Measurements from ENCODE around the gene DACH1.

Gene DACH1

GRCh38 chr13:71488201-71488600 lies 378.8 kb downstream of the DACH1 start:
- no peak for DNase-seq (ENCODE audit: low read depth)

- no peak for DNase-seq (ENCODE audit: low read depth)
Observed at GRCh38 chr13:71485913-71486312, 381.1 kb downstream of the DACH1 start.

- DNase-seq (ENCODE audit: low read depth) = no peak
Observed at GRCh38 chr13:71483733-71484132, 383.3 kb downstream of the DACH1 start.

- no peak for DNase-seq (ENCODE audit: low read depth)
Observed at GRCh38 chr13:71481501-71481900, 385.5 kb downstream of the DACH1 start.

- DNase-seq (ENCODE audit: low read depth) = no peak
Observed at GRCh38 chr13:71481046-71481445, 386.0 kb downstream of the DACH1 start.

- DNase-seq (ENCODE audit: low read depth) = no peak
Observed at GRCh38 chr13:71477735-71478134, 389.3 kb downstream of the DACH1 start.

- DNase-seq (ENCODE audit: low read depth) = no peak
Observed at GRCh38 chr13:71474936-71475335, 392.1 kb downstream of the DACH1 start.

- DNase-seq (ENCODE audit: low read depth) = no peak
Observed at GRCh38 chr13:71469626-71470025, 397.4 kb downstream of the DACH1 start.

GRCh38 chr13:71464686-71465085 lies 402.3 kb downstream of the DACH1 start:
- DNase-seq (ENCODE audit: low read depth) = no peak

- DNase-seq (ENCODE audit: low read depth) = no peak
Observed at GRCh38 chr13:71461892-71462291, 405.1 kb downstream of the DACH1 start.

- DNase-seq (ENCODE audit: low read depth) = no peak
Observed at GRCh38 chr13:71460211-71460610, 406.8 kb downstream of the DACH1 start.

- DNase-seq (ENCODE audit: low read depth) = no peak
Observed at GRCh38 chr13:71459708-71460107, 407.3 kb downstream of the DACH1 start.

- DNase-seq (ENCODE audit: low read depth) = no peak
Observed at GRCh38 chr13:71457645-71458044, 409.4 kb downstream of the DACH1 start.

GRCh38 chr13:71456136-71456535 lies 410.9 kb downstream of the DACH1 start:
- DNase-seq (ENCODE audit: low read depth) = no peak

- no peak for DNase-seq (ENCODE audit: low read depth)
Observed at GRCh38 chr13:71454509-71454908, 412.5 kb downstream of the DACH1 start.

- no peak for DNase-seq (ENCODE audit: low read depth)
Observed at GRCh38 chr13:71448080-71448630, 418.8 kb downstream of the DACH1 start.

- no peak for DNase-seq (ENCODE audit: low read depth)
Observed at GRCh38 chr13:71437704-71438103, 429.3 kb downstream of the DACH1 start.

GRCh38 chr13:71430681-71431080 lies 436.3 kb downstream of the DACH1 start:
- DNase-seq (ENCODE audit: low read depth) = no peak

- DNase-seq (ENCODE audit: low read depth) = no peak
Observed at GRCh38 chr13:71417205-71417604, 449.8 kb downstream of the DACH1 start.

- DNase-seq (ENCODE audit: low read depth) = no peak
Observed at GRCh38 chr13:71412231-71412630, 454.8 kb downstream of the DACH1 start.

- DNase-seq (ENCODE audit: low read depth) = no peak
Observed at GRCh38 chr13:71408416-71408815, 458.6 kb downstream of the DACH1 start.

GRCh38 chr13:71399631-71400215 lies 467.3 kb downstream of the DACH1 start:
- no peak for DNase-seq (ENCODE audit: low read depth)

- DNase-seq (ENCODE audit: low read depth) = no peak
Observed at GRCh38 chr13:71396149-71396548, 470.9 kb downstream of the DACH1 start.

- DNase-seq (ENCODE audit: low read depth) = no peak
Observed at GRCh38 chr13:71395053-71395452, 472.0 kb downstream of the DACH1 start.
